Neural progenitor cell (in vitro differentiated cells): Measurements from ENCODE around the gene PRR15L.

Source experiments
- CTCF ChIP-seq: fragments of 200-600 bp; sonication (generic); IDR thresholded peaks from 2 replicates; pipeline ENCODE4 v1.5.1; 2017; ENCODE audit warnings: antibody characterized with exemption, mild to moderate bottlenecking
- EZH2 ChIP-seq: fragments of 200-600 bp; sonication (generic); IDR thresholded peaks from 2 replicates; pipeline ENCODE4 v1.6.1; 2017; ENCODE audit warnings: antibody characterized with exemption, mild to moderate bottlenecking, moderate library complexity

GRCh38 chr17:47913050-47913449 lies 44.6 kb downstream of the PRR15L start:
- TF ChIP-seq EZH2 (no peak), CTCF (no peak)
